H1 (cell line): ENCODE results near the gene SLC41A2. TPM values are rescaled to one million over a fixed set of nuclear protein-coding genes. Genes with fewer than 3 reads are reported as not detected.

Source experiments
- CTCF ChIA-PET: fragments of 300-600 bp; sonication (Branson Sonifier 250); formaldehyde crosslinking; loops from one replicate; lab custom pipeline; 2021; ENCODE audit not compliant: partially characterized antibody; lab: Charles Lee
- POLR2A ChIA-PET: fragments of 300-600 bp; sonication (Branson Sonifier 250); formaldehyde crosslinking; loops from one replicate; lab custom pipeline; 2021; ENCODE audit warnings: inconsistent platforms; ENCODE audit not compliant: partially characterized antibody; lab: Charles Lee
- DNase-seq, 2 experiments: peaks; one replicate each; pipeline versions ENCODE4 v3.0.0 to v3.0.0-alpha.2; 2010 to 2022; ENCODE audit warnings: low spot score in 2 of 2, low read depth in 1 of 2, mixed read lengths in 1 of 2
- FAIRE-seq: peaks from 2 replicates; lab custom pipeline; 2011; peaks lifted over from hg19 to GRCh38; lab: Jason Lieb, UNC
- H2AFZ ChIP-seq: 2 replicates; pipeline ENCODE4 v1.8.1; 2012; ENCODE audit warnings: low read length, inconsistent platforms
- H2AK5ac ChIP-seq: 2 replicates; pipeline ENCODE4 v1.6.1; 2013; ENCODE audit warnings: low read depth, low read length
- H2BK120ac ChIP-seq: replicated peaks from 2 replicates; pipeline ENCODE3; 2013; ENCODE audit warnings: low read depth, low read length, inconsistent platforms
- H2BK12ac ChIP-seq: 2 replicates; pipeline ENCODE4 v1.6.1; 2013; ENCODE audit warnings: low read depth, low read length
- H2BK15ac ChIP-seq: 2 replicates; pipeline ENCODE4 v1.6.1; 2013; ENCODE audit warnings: low read length
- H2BK20ac ChIP-seq: 2 replicates; pipeline ENCODE4 v1.6.1; 2013; ENCODE audit warnings: low read length
- H2BK5ac ChIP-seq: 2 replicates; pipeline ENCODE4 v1.6.1; 2013; ENCODE audit warnings: low read depth, low read length
- H3K14ac ChIP-seq: 2 replicates; pipeline ENCODE4 v1.6.1; 2013; ENCODE audit warnings: inconsistent platforms; ENCODE audit not compliant: insufficient read length
- H3K18ac ChIP-seq: 2 replicates; pipeline ENCODE4 v1.6.1; 2013; ENCODE audit warnings: low read length; ENCODE audit errors: extremely low read depth
- H3K23ac ChIP-seq: 2 replicates; pipeline ENCODE4 v1.6.1; 2013; ENCODE audit warnings: inconsistent platforms; ENCODE audit not compliant: insufficient read length
- H3K23me2 ChIP-seq: 2 replicates; pipeline ENCODE4 v1.6.1; 2013; ENCODE audit warnings: low read depth, low read length
- H3K27ac ChIP-seq: 2 replicates; pipeline ENCODE4 v1.6.1; 2011; ENCODE audit warnings: low read depth, low read length, inconsistent platforms
- H3K27me3 ChIP-seq, 4 experiments: replicated peaks in 1 of 4; 1 replicate in 1 of 4; 2 replicates in 3 of 4; pipeline versions ENCODE4 v1.6.1 to v1.8.1; 2011 to 2013; ENCODE audit warnings: low read length in 3 of 4, mild to moderate bottlenecking in 3 of 4, inconsistent platforms in 2 of 4, mixed read lengths in 2 of 4, moderate library complexity in 1 of 4; ENCODE audit not compliant: control insufficient read depth in 3 of 4, insufficient read depth in 3 of 4; ENCODE audit errors: extremely low read depth in 1 of 4
- H3K36me3 ChIP-seq, 4 experiments: 2 replicates each; pipeline versions ENCODE4 v1.6.1 to v1.8.1; 2011 to 2013; ENCODE audit warnings: mild to moderate bottlenecking in 4 of 4, low read length in 3 of 4, moderate library complexity in 2 of 4, control low read depth in 1 of 4, inconsistent platforms in 1 of 4; ENCODE audit not compliant: insufficient read depth in 4 of 4, control insufficient read depth in 2 of 4
- H3K4ac ChIP-seq: replicated peaks from 2 replicates; pipeline ENCODE3; 2013; ENCODE audit warnings: low read length, low read depth, mixed read lengths, inconsistent platforms; ENCODE audit not compliant: insufficient read length
- H3K4me1 ChIP-seq, 4 experiments: replicated peaks in 1 of 4; 1 replicate in 1 of 4; 2 replicates in 3 of 4; pipeline versions ENCODE4 v1.6.1 to v1.8.1; 2011 to 2013; ENCODE audit warnings: low read length in 3 of 4, inconsistent platforms in 2 of 4, mixed read lengths in 1 of 4; ENCODE audit not compliant: insufficient read depth in 4 of 4, control insufficient read depth in 3 of 4
- H3K4me2 ChIP-seq, 2 experiments: 2 replicates each; pipeline versions ENCODE4 v1.6.1 to v1.8.1; 2011 to 2013; ENCODE audit warnings: low read depth in 2 of 2, low read length in 2 of 2, control low read depth in 1 of 2, inconsistent platforms in 1 of 2, mild to moderate bottlenecking in 1 of 2; ENCODE audit not compliant: insufficient read depth in 1 of 2
- H3K4me3 ChIP-seq, 4 experiments: fragments of 200-600, 300-600 bp in 1 of 4; sonication (generic), shearing (Covaris generic), sonication (Bioruptor Twin) in 1 of 4; 2 replicates each; pipeline versions ENCODE4 v1.5.1 to v1.8.1; 2011 to 2016; ENCODE audit warnings: low read length in 4 of 4, low read depth in 3 of 4, control low read depth in 2 of 4, inconsistent platforms in 2 of 4, mild to moderate bottlenecking in 2 of 4, mixed read lengths in 1 of 4, moderate library complexity in 1 of 4; ENCODE audit not compliant: insufficient read depth in 2 of 4; ENCODE audit errors: extremely low read depth in 1 of 4
- H3K56ac ChIP-seq: replicated peaks from 2 replicates; pipeline ENCODE3; 2013; ENCODE audit warnings: low read depth, mild to moderate bottlenecking, mixed read lengths, low read length, inconsistent platforms; ENCODE audit not compliant: insufficient read length
- H3K79me1 ChIP-seq: 2 replicates; pipeline ENCODE4 v1.6.1; 2013; ENCODE audit warnings: low read depth, low read length, control low read depth
- H3K79me2 ChIP-seq, 2 experiments: 2 replicates each; pipeline versions ENCODE4 v1.6.1 to v1.8.1; 2012 to 2013; ENCODE audit warnings: low read length in 2 of 2, mild to moderate bottlenecking in 2 of 2, inconsistent platforms in 1 of 2; ENCODE audit not compliant: insufficient read depth in 2 of 2, control insufficient read depth in 1 of 2
- H3K9ac ChIP-seq, 4 experiments: replicated peaks in 1 of 4; 1 replicate in 1 of 4; 2 replicates in 3 of 4; pipeline versions ENCODE4 v1.6.1 to v1.8.1; 2011 to 2013; ENCODE audit warnings: low read depth in 3 of 4, low read length in 3 of 4, control low read depth in 2 of 4, mild to moderate bottlenecking in 2 of 4, moderate library complexity in 2 of 4, inconsistent platforms in 1 of 4; ENCODE audit errors: extremely low read depth in 1 of 4
- H3K9me3 ChIP-seq, 2 experiments: 2 replicates each; pipeline versions ENCODE4 v1.6.1 to v1.8.1; 2012 to 2013; ENCODE audit warnings: mild to moderate bottlenecking in 2 of 2, moderate library complexity in 2 of 2, control low read depth in 1 of 2, inconsistent platforms in 1 of 2, low read depth in 1 of 2, low read length in 1 of 2, mixed read lengths in 1 of 2; ENCODE audit not compliant: insufficient read depth in 2 of 2
- H4K20me1 ChIP-seq, 2 experiments: replicated peaks in 1 of 2; 2 replicates each; pipeline versions ENCODE3 to v1.8.1; 2011 to 2013; ENCODE audit warnings: inconsistent platforms in 2 of 2, low read length in 2 of 2, mild to moderate bottlenecking in 1 of 2; ENCODE audit not compliant: insufficient read depth in 2 of 2, control insufficient read depth in 1 of 2
- H4K5ac ChIP-seq: 2 replicates; pipeline ENCODE4 v1.6.1; 2013; ENCODE audit warnings: low read length, low read depth, mixed read lengths, inconsistent platforms; ENCODE audit not compliant: insufficient read length
- H4K8ac ChIP-seq: 2 replicates; pipeline ENCODE4 v1.8.0; 2013; ENCODE audit warnings: mild to moderate bottlenecking, moderate library complexity, low read length, inconsistent platforms; ENCODE audit not compliant: insufficient read depth; ENCODE audit errors: extremely low read depth
- H4K91ac ChIP-seq: replicated peaks from 2 replicates; pipeline ENCODE3; 2013; ENCODE audit warnings: low read length, mixed read lengths, inconsistent platforms; ENCODE audit not compliant: insufficient read length
- ASH2L ChIP-seq: fragments of 200-600, 300-600 bp; sonication (generic); IDR thresholded peaks from one replicate; pipeline ENCODE4 v1.7.1; 2017; ENCODE audit warnings: low read length
- BACH1 ChIP-seq: IDR thresholded peaks from 2 replicates; pipeline ENCODE4 v1.6.1; 2012; ENCODE audit warnings: low read length, improper control_type of control experiment
- CEBPB ChIP-seq: IDR thresholded peaks from 2 replicates; pipeline ENCODE4 v1.6.1; 2012; ENCODE audit warnings: low read depth, low read length
- CHD2 ChIP-seq: IDR thresholded peaks from 2 replicates; pipeline ENCODE4 v1.6.1; 2012; ENCODE audit warnings: low read length, improper control_type of control experiment
- RAD21 ChIP-seq, 2 experiments: IDR thresholded peaks in 1 of 2; conservative IDR thresholded peaks in 1 of 2; 2 replicates each; pipeline ENCODE4 v1.6.1; 2011; ENCODE audit warnings: low read depth in 2 of 2, low read length in 2 of 2, improper control_type of control experiment in 1 of 2, inconsistent platforms in 1 of 2, mild to moderate bottlenecking in 1 of 2, moderate library complexity in 1 of 2
- SUZ12 ChIP-seq: fragments of 200-600 bp; sonication (generic); IDR thresholded peaks from 2 replicates; pipeline ENCODE4 v1.6.1; 2012; ENCODE audit warnings: mild to moderate bottlenecking, inconsistent platforms, low read length, moderate library complexity, mixed read lengths
- ZNF274 ChIP-seq: IDR thresholded peaks from 2 replicates; pipeline ENCODE4 v1.7.0; 2012; ENCODE audit warnings: low read length, borderline replicate concordance; ENCODE audit errors: extremely low read depth
- WGBS, 2 experiments: shearing (Covaris generic) in 1 of 2; methylation state at CpG; one replicate each; pipeline versions ENCODE4 v1.1.6 to v1.1.7; 2013 to 2015; ENCODE audit warnings: low lambda C conversion rate in 2 of 2, mixed read lengths in 2 of 2, inconsistent platforms in 1 of 2, low coverage in 1 of 2, missing lambda C conversion rate in 1 of 2; ENCODE audit not compliant: insufficient replicate concordance in 2 of 2, insufficient coverage in 1 of 2, insufficient read length in 1 of 2; ENCODE audit errors: extremely low coverage in 1 of 2, missing lambda C conversion rate in 1 of 2; 5-methylcytosine and 5-hydroxymethylcytosine counted together
- polyA plus RNA-seq, 7 experiments: library from polyadenylated mRNA; depleted of rRNA in 3 of 7; stranded (reverse) in 5 of 7; unstranded in 2 of 7; fragments of >200 nt in 5 of 7; fragments of 200-250 nt in 2 of 7; gene quantifications; 1 replicate in 5 of 7; 2 replicates in 1 of 7; 4 replicates in 1 of 7; pipeline versions ENCODE4 v1.2.1 to v1.2.3, GENCODE V29; 2011 to 2013; ENCODE audit warnings: missing spikeins in 2 of 7, mixed read lengths in 2 of 7
- total RNA-seq: library from RNA; stranded (reverse); fragmentation: NEBNext Ultra II Directional; extraction: Animal tissue kit (Norgen Biotek cat#: 25700); gene quantifications from 2 replicates; pipeline ENCODE4 v1.2.1, GENCODE V29; 2021
- TF ChIP-seq, protein P1 (sequence below): IDR thresholded peaks from 2 replicates; pipeline ENCODE4 v1.6.1; 2012; ENCODE audit warnings: inconsistent platforms
- TF ChIP-seq, protein P2 (sequence below): IDR thresholded peaks from 2 replicates; pipeline ENCODE4 v1.6.1; 2012; ENCODE audit warnings: low read length, inconsistent platforms

The SLC41A2 gene
- total and polyA plus RNA-seq, 2 of the 8 experiments (the other 6 are each of a cell fraction or from before 2014, with no cell fraction given), result 0.79 to 3.0 TPM

DNA sequence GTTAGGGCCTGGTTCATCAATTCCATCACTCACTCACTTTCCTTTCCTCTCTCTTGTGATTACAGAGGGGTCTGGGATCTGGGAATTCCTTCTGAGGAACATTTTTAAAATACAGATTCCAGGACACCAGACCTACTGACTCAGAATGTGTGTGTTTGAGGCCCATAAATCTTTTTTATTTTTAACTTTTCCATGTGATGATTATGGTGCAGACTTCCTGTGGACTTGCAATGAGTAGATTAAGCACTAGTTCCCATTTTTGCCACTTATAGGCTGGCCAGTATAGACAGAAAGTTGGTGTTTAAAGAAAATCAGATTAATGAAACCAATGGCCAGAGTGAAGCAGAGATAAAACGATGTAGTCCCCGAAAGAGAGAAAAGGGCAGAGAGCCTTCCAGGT, 28.1 kb downstream of the SLC41A2 start:
- no peaks in the 10 kb centered on the region for H4K20me1 ChIP-seq
- no peak overlapping the region for H3K27ac ChIP-seq
- H3K79me1 ChIP-seq, result no peaks in the 10 kb centered on the region
- H3K36me3 ChIP-seq, result no peaks in the 10 kb centered on the region
- no peak overlapping the region for H2AFZ ChIP-seq
- no peak overlapping the region for H3K4me3 ChIP-seq
- no peak overlapping the region for H2AK5ac ChIP-seq
- no peak overlapping the region for H2BK15ac ChIP-seq
- H4K91ac ChIP-seq, result no peak overlapping the region
- no peak overlapping the region for H3K56ac ChIP-seq
- H3K4me2 ChIP-seq, result no peak overlapping the region
- no peak overlapping the region for H3K18ac ChIP-seq
- 94% methylated on average over 2 of the region's 2 CpGs; no CpG with 5 or more reads in 1 of the 2 experiments for WGBS, 2 experiments
- no peak overlapping the region for H3K14ac ChIP-seq
- H3K79me2 ChIP-seq, result no peaks in the 10 kb centered on the region
- H3K9ac ChIP-seq, result peak overlapping the region in 1 of 4 experiments; percentile 34; a peak in 1 of 7 replicates
- H3K23me2 ChIP-seq, result no peaks in the 10 kb centered on the region
- no peak for DNase-seq
- no peak for FAIRE-seq
- no peak overlapping the region for H3K4ac ChIP-seq
- H4K8ac ChIP-seq, result no peak overlapping the region
- ChIA-PET POLR2A (interaction anchor here (1.4 kb wide), 1 partner anchor 57 kb away, joined by 3 read pairs; no protein-coding TSS in a partner anchor), CTCF (interaction anchor here (1.2 to 1.6 kb wide), 2 partner anchors 169 to 248 kb away, joined by 3 read pairs; no protein-coding TSS in a partner anchor)
- no peak overlapping the region for H2BK20ac ChIP-seq
- TF ChIP-seq RAD21 (IDR thresholded peaks at IDR 0.05 in 1 of 2, conservative IDR thresholded peaks at IDR 0.05 in 1 of 2; ENCODE audit: low read depth in 2 of 2, low read length in 2 of 2), result no peak
- TF ChIP-seq SUZ12, result no peak
- TF ChIP-seq ASH2L, result no peak
- TF ChIP-seq, protein P1, sequence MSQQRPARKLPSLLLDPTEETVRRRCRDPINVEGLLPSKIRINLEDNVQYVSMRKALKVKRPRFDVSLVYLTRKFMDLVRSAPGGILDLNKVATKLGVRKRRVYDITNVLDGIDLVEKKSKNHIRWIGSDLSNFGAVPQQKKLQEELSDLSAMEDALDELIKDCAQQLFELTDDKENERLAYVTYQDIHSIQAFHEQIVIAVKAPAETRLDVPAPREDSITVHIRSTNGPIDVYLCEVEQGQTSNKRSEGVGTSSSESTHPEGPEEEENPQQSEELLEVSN, result no peak
- no peak for TF ChIP-seq CEBPB
- no peak for TF ChIP-seq ZNF274
- TF ChIP-seq, protein P2, sequence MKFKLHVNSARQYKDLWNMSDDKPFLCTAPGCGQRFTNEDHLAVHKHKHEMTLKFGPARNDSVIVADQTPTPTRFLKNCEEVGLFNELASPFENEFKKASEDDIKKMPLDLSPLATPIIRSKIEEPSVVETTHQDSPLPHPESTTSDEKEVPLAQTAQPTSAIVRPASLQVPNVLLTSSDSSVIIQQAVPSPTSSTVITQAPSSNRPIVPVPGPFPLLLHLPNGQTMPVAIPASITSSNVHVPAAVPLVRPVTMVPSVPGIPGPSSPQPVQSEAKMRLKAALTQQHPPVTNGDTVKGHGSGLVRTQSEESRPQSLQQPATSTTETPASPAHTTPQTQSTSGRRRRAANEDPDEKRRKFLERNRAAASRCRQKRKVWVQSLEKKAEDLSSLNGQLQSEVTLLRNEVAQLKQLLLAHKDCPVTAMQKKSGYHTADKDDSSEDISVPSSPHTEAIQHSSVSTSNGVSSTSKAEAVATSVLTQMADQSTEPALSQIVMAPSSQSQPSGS, result no peak
- TF ChIP-seq CHD2, result no peak
- TF ChIP-seq BACH1, result no peak
- no peak overlapping the region for H3K23ac ChIP-seq
- no peak overlapping the region for H4K5ac ChIP-seq
- no peaks in the 10 kb centered on the region for H3K9me3 ChIP-seq
- no peak overlapping the region for H2BK120ac ChIP-seq
- H3K27me3 ChIP-seq, result no peaks in the 10 kb centered on the region
- no peaks in the 10 kb centered on the region for H3K4me1 ChIP-seq
- no peak overlapping the region for H2BK5ac ChIP-seq
- no peak overlapping the region for H2BK12ac ChIP-seq
